Dermis microvascular lymphatic vessel endothelial cell (primary cell): ENCODE measurements around the gene HPCAL1. TPM values are rescaled to one million over a fixed set of nuclear protein-coding genes. Genes with fewer than 3 reads are reported as not detected.
"Not testable (repeated sequence)": the region's sequence is repeated elsewhere in the genome, so short reads cannot be mapped to it uniquely, and the experiment has no call there.

Source experiments
- DNase-seq, 2 donors: peaks; one replicate each; pipeline versions ENCODE4 v3.0.0 to v3.0.0-alpha.2; 2010; ENCODE audit warnings: low read depth in 2 of 2
- total RNA-seq: library from RNA; depleted of rRNA; stranded (reverse); fragments of >200 nt; gene quantifications from 2 replicates; pipeline ENCODE4 v1.2.1, GENCODE V29; 2014

HPCAL1 gene
- total RNA-seq, result 34.3 and 45.3 TPM in 2 replicates

- peak; percentile 39 to 90 for DNase-seq
Observed at GRCh38 chr2:10302479-10303180, at the start of gene HPCAL1. HPCAL1 (plus strand) TSS chr2:10302904; CDS start chr2:10419758, 116,854 bp downstream.

- DNase-seq, result no peak
Observed at GRCh38 chr2:10253596-10254372, 48.9 kb upstream of the HPCAL1 start.

- DNase-seq, result no peak
Observed at GRCh38 chr2:10254373-10255188, 48.1 kb upstream of the HPCAL1 start.

- no peak for DNase-seq
Observed at GRCh38 chr2:10255189-10256030, 47.3 kb upstream of the HPCAL1 start.

- DNase-seq, result no peak
Observed at GRCh38 chr2:10256031-10256514, 46.6 kb upstream of the HPCAL1 start.

- no peak for DNase-seq
Observed at GRCh38 chr2:10256515-10257031, 46.1 kb upstream of the HPCAL1 start.

GRCh38 chr2:10257036-10257435 lies 45.7 kb upstream of the HPCAL1 start:
- no peak for DNase-seq

GRCh38 chr2:10257500-10258147 lies 45.1 kb upstream of the HPCAL1 start:
- no peak for DNase-seq

- DNase-seq, result no peak
Observed at GRCh38 chr2:10258326-10258725, 44.4 kb upstream of the HPCAL1 start.

GRCh38 chr2:10258726-10259125 lies 44.0 kb upstream of the HPCAL1 start:
- DNase-seq, result no peak

GRCh38 chr2:10260130-10260529 lies 42.6 kb upstream of the HPCAL1 start:
- DNase-seq, result no peak

GRCh38 chr2:10263526-10263925 lies 39.2 kb upstream of the HPCAL1 start:
- DNase-seq, result not testable (repeated sequence)

GRCh38 chr2:10264506-10265328 lies 38.0 kb upstream of the HPCAL1 start:
- DNase-seq, result no peak

- no peak for DNase-seq
Observed at GRCh38 chr2:10265329-10266132, 37.2 kb upstream of the HPCAL1 start.

- DNase-seq, result no peak
Observed at GRCh38 chr2:10266133-10266620, 36.5 kb upstream of the HPCAL1 start.

GRCh38 chr2:10267036-10267435 lies 35.7 kb upstream of the HPCAL1 start:
- no peak for DNase-seq

- DNase-seq, result no peak
Observed at GRCh38 chr2:10267551-10268465, 34.9 kb upstream of the HPCAL1 start.
